VCaP (cell line): Measurements from ENCODE around the gene PCNT.

Experiments
- H3K27ac ChIP-seq: fragments of 450-650 bp; 2 replicates; pipeline ENCODE4 v1.5.1; 2017
- CTCF ChIP-seq: fragments of 450-650 bp; conservative IDR thresholded peaks from 2 replicates; pipeline ENCODE4 v1.5.1; 2017; ENCODE audit warnings: mild to moderate bottlenecking, moderate library complexity

Gene PCNT

GRCh38 chr21:46455575-46456385 lies 131.8 kb downstream of the PCNT start:
- H3K27ac ChIP-seq, result no peak overlapping the region
- no peak for TF ChIP-seq CTCF

- TF ChIP-seq CTCF, result no peak
- no peak overlapping the region for H3K27ac ChIP-seq
Measured at GRCh38 chr21:46456750-46457149, 132.8 kb downstream of the PCNT start.

- TF ChIP-seq CTCF, result no peak
- H3K27ac ChIP-seq, result peak overlapping the region; percentile 96
Measured at GRCh38 chr21:46457801-46458314, 133.9 kb downstream of the PCNT start.

GRCh38 chr21:46458315-46459023 lies 134.5 kb downstream of the PCNT start, which contains the start of gene DIP2A:
Gene DIP2A, plus strand, starts transcription at chr21:46458891. Its CDS starts 241 bp downstream, at chr21:46459132.
- peak; percentile 9; the same call in 1 of the 2 replicates for TF ChIP-seq CTCF
- H3K27ac ChIP-seq, result peak within 1 kb of the TSS; percentile 96

GRCh38 chr21:46459024-46459355 lies 135.0 kb downstream of the PCNT start:
- TF ChIP-seq CTCF, result 0 out of 2 replicates have a peak, but pooled peaks have one; percentile 3
- peak overlapping the region; percentile 96 for H3K27ac ChIP-seq

- H3K27ac ChIP-seq, result peak overlapping the region; percentile 96
Measured at GRCh38 chr21:46459356-46460112, 135.6 kb downstream of the PCNT start.

More at GRCh38 chr21:46459356-46460112, 135.6 kb downstream of the PCNT start:
- TF ChIP-seq CTCF, result no peak
